HG03135 (cell line): ENCODE data around the gene PHLPP1.
"Not testable (repeated sequence)": the region's sequence is repeated elsewhere in the genome, so short reads cannot be mapped to it uniquely, and the experiment has no call there.

Source experiments
- ATAC-seq: cut with Tn5 transposase; IDR thresholded peaks from one replicate; pipeline ENCODE4 v1.9.1; 2021; ENCODE audit warnings: mild to moderate bottlenecking, moderate library complexity; ENCODE audit not compliant: unreplicated experiment

Gene PHLPP1

GRCh38 chr18:62740650-62741049 lies 25.3 kb downstream of the PHLPP1 start:
- not testable (repeated sequence) for ATAC-seq

GRCh38 chr18:62741118-62741566 lies 25.8 kb downstream of the PHLPP1 start:
- ATAC-seq, result no peak

- no peak for ATAC-seq
These were observed 26.2 kb downstream of the PHLPP1 start for GRCh38 chr18:62741584-62741983.

GRCh38 chr18:62744076-62744968 lies 29.0 kb downstream of the PHLPP1 start:
- ATAC-seq, result peak; percentile 66

- ATAC-seq, result no peak
These were observed 29.9 kb downstream of the PHLPP1 start for GRCh38 chr18:62745089-62745751.

GRCh38 chr18:62749389-62749788 lies 34.0 kb downstream of the PHLPP1 start:
- no peak for ATAC-seq

- no peak for ATAC-seq
These were observed 36.0 kb downstream of the PHLPP1 start for GRCh38 chr18:62751341-62751821.

GRCh38 chr18:62751977-62752376 lies 36.6 kb downstream of the PHLPP1 start:
- no peak for ATAC-seq

- ATAC-seq, result no peak
These were observed 38.7 kb downstream of the PHLPP1 start for GRCh38 chr18:62754026-62754425.

GRCh38 chr18:62755454-62755853 lies 40.1 kb downstream of the PHLPP1 start:
- ATAC-seq, result no peak

GRCh38 chr18:62755946-62756345 lies 40.6 kb downstream of the PHLPP1 start:
- no peak for ATAC-seq

GRCh38 chr18:62757399-62758010 lies 42.2 kb downstream of the PHLPP1 start:
- ATAC-seq, result no peak

- ATAC-seq, result no peak
These were observed 43.2 kb downstream of the PHLPP1 start for GRCh38 chr18:62758591-62758990.

- no peak for ATAC-seq
These were observed 44.5 kb downstream of the PHLPP1 start for GRCh38 chr18:62759704-62760402.

- ATAC-seq, result no peak
These were observed 45.0 kb downstream of the PHLPP1 start for GRCh38 chr18:62760403-62760734.

- no peak for ATAC-seq
These were observed 47.8 kb downstream of the PHLPP1 start for GRCh38 chr18:62763101-62763521.

- ATAC-seq, result no peak
These were observed 50.9 kb downstream of the PHLPP1 start for GRCh38 chr18:62766266-62766665.

- ATAC-seq, result no peak
These were observed 52.0 kb downstream of the PHLPP1 start for GRCh38 chr18:62767321-62767720.

GRCh38 chr18:62767836-62768557 lies 52.7 kb downstream of the PHLPP1 start:
- no peak for ATAC-seq

- no peak for ATAC-seq
These were observed 53.2 kb downstream of the PHLPP1 start for GRCh38 chr18:62768558-62768943.
